Stimulated activated CD4-positive, alpha-beta T cell treated with anti-CD3 and anti-CD28 coated beads, Interleukin-15, amount 100 ng/mL, for 24 hours (primary cell): Measurements from ENCODE around the gene GYS2.
"Not testable (repeated sequence)": the region's sequence is repeated elsewhere in the genome, so short reads cannot be mapped to it uniquely, and the experiment has no call there.

Experiments used
- DNase-seq: peaks from one replicate; pipeline ENCODE4 v3.0.0-alpha.2; 2020

Gene GYS2

DNA sequence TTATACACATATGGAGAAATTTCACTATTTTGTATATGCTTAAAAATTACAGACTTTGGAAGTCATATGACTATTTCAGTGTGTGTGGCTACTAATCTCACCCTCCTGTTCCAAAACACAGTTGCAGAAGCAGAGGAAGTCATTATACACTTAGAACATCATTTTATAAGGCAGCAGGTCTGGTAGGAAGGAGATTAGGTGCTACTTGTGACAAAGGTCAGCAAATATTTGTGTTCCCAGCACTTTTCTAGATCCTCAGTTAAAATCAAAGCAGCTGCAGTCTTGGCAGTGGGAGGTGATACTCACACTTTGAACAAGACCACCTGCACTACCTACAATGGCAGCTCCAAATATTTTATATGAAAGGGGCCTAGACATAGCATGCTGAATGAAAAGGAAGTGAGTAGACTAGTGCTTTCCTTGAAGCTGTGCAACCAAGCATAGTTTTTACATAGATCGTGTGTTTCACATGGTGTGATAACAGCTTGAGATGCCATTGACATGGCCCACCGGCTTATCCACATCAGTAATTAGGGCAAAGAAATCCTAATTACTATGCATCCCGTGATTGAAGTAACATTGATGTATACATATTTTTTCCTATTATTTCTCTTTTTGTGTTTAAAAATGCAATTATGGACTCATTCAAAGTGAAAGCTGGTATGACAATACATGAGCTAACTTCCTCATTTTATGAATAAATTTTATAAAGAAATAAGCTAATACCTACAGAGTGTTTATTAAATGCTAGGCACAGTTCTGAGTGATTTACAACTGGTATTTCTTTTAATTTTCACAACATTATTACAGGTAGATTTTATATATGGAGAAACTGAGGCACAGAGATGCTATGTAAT lies 5.3 kb downstream of the GYS2 start:
- no peak for DNase-seq

DNA sequence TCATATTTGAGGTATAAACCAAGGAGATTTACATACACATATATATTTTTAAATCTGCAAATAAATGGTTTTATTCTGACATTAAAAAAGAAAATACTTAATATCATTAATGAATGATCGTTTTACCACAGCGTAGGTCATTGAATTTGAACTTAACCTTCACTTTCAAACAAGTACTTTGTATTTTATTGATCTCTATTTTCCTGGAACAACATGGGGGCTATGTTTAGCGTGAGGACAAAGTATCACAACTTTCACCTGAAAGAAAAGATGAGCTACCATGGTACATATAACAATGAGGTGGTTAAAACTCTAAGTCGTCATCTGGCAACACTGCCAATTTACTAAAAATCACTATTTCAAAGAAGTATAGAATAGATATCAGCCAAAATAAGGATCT lies 6.0 kb downstream of the GYS2 start:
- no peak for DNase-seq

DNA sequence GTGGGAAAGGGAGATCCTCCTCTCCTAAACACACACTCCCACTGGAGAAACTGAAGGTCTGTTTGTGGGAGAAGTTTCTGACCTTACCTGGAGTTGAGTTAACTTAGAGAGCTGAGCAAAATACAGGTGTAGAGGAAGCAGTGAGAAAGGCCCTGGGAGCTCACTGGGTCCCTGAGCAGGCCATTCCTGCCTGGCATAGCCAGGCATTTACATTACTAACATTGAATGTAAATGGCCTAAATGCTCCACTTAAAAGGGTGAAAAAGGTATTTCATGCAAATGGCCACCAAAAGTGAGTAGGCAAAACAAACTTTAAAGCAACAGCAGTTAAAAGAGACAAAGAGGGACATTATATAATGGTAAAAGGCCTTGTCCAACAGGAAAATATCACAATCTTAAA lies 9.3 kb downstream of the GYS2 start:
- DNase-seq, result not testable (repeated sequence)

DNA sequence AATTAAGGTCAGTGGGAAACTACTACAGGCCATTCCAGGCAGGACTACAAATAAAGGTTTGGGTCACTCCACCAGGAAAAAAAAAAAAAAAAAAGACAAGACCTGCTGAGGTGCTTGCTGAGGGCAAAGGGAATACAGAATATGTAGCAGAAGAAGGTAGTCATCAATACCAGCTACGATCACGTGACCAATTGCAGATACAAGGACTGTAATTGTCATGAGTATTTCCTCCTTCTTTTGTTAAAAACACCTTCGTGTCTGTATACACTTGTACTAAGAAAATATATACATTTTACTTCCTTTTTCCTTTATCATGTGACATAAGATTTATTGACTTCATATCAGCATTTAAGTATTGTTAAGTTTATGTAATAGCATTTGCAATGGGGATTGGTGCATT lies 19.2 kb downstream of the GYS2 start:
- DNase-seq, result no peak

DNA sequence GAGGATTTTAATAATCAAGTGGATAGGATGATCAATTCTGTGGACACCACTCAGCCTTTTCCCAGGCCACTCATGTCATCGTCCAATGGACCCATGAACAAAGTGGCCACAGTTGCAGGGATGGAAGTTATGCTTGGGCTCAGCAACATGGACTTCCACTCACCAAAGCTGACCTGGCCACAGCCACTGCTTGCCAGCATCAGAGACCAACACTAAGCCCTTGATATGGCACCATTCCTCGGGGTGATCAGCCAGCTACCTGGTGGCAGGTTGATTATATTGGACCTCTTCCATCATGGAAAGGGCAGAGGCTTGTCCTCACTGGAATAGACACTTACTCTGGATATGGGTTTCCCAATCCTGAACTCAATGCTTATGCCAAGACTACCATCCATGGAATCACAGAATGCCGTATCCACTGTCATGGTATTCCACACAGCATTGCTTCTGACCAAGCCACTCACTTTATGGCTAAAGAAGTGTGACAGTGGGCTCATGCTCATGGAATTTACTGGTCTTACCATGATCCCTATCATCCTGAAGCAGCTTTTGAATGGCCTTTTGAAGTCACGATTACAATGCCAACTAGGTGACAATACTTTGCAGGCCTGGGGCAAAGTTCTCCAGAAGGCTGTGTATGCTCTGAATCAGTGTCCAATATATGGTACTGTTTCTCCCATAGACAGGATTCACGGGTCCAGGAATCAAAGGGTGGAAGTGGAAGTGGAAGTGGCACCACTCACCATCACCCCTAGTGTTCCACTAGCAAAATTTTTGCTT lies 20.1 kb downstream of the GYS2 start:
- not testable (repeated sequence) for DNase-seq

DNA sequence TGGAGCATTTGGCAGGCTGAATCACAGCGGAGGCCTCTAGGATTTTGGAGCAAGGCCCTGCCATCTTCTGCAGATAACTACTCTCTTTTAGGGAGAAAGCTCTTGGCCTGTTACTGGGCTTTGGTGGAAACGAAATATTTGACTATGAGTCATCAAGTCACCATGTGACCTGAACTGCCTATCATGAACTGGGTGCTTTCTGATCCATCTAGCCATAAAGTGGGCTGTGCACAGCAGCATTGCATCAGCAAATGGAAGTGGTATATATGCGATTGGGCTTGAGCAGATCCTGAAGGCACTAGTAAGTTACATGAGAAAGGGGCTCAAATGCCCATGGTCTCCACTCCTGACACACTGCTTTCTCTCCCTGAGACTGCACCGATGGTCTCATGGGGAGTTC lies 21.1 kb downstream of the GYS2 start:
- no peak for DNase-seq

DNA sequence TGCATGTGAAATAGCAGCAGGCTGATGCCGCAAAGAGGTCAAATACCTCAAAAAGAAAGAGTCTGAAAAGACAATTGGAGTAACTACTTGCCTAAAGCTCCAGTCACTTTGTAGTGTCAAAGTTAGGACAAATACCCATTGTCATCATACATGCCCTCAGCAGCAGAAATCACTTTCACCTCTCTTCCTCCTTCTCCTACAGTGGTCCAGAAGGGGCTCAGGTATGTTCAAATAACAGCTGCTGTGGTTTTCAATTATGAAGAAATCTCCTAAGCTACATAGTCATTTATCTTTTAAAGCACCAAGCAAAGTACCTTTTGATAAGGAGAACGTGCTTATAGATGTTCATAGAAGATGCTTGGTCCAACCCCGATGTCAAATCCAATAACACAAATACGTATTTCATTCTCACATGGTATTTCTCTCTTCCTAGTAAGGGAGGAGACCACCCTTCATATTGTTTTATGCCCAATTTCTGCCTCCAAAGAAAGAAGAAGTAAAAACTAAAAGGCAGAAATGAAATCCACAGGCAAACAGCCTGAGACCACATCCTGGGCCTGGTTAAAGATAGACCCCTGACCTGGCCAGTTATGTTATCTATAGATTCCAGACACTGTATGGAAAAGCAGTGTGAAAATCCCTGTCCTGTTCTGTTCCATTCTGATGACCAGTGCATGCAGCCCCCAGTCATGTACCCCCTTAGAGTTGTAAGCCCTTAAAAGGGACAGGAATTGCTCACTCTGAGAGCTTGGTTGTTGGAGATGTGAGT lies 23.7 kb downstream of the GYS2 start:
- DNase-seq, result no peak

DNA sequence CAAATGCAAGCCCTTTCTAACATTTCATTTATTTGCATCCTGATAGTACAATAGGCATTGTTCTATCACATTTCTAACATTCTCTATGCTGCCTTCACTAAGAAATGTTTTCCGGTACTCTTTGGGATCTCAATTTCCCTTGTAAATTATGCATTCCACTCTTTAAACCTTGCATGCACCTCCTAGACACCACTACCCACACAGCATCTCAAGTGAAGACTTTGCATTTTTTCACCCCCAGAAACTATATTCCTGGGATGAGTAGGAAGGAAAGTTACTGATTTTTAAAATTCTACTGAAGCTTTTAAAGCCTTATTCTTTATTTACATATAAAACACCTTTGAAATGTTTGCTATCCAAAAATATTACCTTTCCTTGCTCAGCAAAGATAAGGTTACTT lies 27.1 kb downstream of the GYS2 start:
- DNase-seq, result no peak

DNA sequence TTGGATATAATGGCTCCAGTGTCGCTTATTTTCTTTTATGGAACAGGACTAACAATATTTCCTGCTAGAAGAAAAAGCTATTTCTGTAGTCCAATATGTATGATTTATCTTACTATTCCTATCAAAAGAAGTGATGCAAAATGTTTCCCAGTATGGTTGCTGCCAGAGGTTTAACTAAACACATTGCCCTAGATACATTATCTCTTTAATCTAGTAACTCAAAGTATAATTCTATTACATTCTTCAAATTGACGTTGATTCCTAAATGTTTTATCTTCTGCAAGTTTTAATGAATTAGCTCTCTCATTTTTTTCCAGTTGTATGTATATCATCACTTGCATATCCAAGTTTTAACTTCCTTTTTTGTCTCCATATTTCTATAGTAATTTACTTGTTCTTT lies 28.2 kb downstream of the GYS2 start:
- no peak for DNase-seq

DNA sequence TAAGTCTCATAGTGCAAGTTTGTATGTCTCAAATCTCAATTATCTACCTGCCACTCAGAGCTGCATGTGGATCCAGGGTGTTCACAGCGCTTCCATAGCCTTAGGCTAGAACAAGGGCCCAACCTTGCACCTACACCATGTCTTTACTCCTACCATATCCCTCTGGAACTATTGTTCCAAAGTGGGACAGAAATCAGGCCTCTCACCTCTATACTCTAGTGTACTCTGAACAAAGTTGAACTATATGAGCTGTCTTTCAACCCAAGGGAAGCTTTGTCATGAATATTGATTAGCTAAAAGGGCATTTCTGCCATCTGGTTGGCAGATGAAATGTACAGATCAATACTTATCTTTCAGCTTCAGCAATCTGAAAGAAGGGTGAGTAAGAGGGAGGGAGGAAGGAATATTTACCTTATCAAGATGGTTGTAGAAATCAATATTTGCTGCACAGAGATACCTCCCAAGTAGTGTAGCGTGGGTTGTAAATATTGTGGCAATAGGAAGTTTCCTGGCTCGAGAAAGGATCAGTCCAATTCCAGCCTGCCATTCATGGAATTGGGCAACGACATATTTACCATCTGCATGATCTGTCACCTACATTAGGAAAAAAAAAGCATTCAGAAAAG lies 30.8 kb downstream of the GYS2 start:
- DNase-seq, result no peak

DNA sequence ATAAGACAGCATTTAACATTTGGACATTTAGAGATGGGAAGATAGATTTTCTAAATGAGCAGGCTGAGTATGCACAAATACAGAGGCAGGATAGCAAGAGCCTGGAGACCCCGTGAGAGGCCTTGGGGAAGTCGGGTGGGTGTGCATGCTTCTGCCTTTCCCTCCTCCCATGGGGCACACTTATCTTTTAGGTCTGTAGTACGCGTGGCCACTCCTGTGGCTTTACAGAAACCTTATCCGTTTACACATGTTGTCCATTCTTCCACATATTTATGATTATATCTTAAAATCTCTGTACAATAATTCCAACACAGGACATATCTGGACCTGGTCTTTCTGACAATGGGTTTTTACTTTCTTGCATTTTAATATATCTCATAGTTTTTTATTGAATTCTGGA lies 33.6 kb downstream of the GYS2 start:
- DNase-seq, result no peak

DNA sequence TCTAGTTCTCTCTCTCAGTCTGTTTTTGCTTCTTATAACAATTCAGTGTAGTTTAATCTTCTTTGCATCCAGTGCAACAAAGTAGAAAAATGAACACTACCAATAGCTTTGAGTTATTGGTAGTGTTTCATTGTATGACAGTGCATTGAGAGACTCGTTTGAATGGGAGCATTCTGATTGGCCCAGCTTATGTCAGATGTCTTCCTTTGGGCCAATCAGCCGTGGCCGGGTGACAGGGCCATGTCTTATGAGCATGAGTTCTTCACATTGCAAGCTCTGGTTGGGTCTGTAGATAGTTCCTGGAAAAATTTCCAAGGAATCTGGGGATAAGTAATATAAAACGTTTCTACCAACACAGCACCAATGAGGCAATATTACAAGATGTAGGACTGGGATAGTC lies 36.5 kb downstream of the GYS2 start:
- no peak for DNase-seq

DNA sequence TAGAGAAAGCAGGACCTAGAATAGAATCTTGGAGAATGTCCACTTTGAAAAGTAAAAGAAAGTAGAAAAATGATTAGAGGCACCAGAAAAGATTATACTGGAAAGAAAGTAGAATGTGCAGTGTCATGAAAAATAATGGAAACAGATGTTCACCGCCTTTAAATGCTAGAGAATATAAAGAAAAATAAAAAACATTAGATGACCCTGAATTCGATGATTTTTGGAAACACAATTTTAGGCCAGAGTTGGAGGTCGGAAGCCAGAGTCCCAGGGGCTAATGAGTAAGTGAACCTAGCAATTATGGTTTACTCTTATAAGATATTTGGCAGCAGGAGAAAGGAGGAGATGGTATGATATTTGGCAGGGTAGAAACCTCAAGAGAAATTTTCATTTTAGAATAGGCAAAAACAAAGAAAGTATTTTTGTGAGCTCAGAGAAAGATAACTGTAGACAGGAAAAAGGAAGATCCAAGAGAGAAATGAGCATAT lies 37.7 kb downstream of the GYS2 start:
- no peak for DNase-seq

DNA sequence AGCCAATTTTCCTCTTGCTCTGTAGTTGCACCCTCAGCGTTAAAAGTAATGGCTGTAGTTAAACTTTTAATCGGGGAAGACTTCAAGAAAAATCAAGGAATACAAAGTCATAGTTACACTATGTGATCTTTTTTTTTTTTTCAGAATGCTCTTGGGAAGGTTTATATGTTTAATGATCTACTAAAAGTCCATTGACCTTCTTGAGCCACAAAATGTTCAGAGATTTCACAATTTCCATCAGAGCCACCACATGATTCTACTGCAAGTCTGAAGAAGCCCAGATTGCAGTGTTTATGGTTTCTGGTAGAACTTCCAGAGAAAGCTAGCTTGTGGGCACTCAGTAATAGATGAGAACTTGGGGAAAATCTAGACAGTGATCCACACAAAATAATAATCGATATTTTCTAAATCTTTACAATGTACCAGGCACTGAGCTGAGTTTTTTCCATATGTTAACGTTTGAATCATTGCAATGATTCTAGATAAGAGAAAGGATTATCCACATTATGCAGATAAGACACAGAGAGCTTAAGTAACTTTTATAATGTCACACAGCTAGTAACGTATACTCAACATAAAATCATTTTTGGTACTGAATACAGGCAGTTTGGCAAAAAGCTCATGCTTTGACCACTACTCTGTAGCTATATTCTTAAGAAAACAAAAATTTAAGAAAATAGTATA lies 38.3 kb downstream of the GYS2 start:
- no peak for DNase-seq

DNA sequence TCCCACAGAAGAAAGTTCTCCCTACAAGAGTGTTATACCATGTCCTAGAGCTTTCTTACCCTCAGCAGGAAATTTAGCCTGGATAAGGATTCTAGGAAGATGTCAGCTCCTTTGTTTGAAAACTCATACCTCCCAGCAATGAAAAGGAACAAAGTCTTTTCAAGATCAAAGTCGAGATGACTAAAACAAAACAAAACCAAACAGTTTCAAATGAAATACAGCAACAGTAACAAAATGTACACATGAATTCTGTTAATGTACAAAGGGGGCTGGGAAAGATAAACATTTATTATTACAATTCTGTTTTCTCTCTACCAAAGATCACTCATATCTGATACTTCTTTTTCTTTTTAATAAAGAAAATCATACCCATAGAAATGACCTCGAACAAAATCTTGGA lies 41.8 kb downstream of the GYS2 start:
- no peak for DNase-seq

DNA sequence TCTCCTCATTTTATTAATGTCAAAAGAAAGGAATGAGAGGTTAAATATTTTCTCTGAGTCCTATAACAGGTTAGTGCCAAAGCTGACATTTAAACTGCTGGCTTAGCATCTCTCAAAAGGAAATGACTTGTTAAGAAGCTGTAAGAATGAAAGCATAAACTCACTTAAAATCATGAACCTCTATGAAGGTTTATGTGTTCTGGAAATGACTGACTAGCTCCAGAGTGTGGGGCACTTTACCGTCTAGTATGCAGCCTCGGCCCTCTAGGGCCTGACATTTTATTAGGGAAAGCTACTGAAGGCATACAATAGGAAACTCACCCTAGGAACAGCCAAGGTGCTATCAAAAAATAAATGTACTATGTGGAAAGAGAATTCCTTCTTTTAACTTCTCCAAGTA lies 43.5 kb downstream of the GYS2 start:
- DNase-seq, result no peak

DNA sequence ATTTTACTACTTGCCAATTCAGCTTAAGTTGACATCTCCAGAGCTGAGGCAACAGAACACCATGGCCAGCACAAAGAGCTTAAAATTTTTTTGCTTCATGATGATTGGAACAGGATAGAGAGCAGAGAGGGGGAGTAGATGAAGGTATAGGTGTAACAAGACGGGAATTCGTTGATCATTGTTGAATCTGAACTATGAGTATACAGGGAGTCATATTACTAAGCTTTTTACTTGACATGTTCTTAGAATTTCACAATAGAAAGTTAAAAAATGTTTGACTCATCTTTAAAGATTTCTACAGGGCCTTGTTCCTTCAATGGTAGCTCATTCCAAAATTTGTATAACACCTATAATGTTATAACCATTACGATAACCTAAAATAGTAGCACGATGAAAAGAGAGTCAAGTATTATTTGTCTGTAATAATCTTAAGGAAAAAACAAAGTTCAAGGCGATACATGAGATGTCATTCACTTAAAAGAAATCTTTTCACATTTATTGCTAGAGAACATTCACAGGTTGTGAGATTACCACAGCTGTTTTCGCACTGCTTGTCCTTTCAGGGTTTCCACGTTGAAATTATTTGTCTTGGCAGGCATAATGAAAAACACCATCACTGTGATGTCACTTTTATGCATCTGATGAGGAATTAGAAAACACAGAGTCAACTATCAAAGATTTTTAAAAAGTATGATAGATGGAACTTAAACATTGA lies 44.6 kb downstream of the GYS2 start:
- no peak for DNase-seq

DNA sequence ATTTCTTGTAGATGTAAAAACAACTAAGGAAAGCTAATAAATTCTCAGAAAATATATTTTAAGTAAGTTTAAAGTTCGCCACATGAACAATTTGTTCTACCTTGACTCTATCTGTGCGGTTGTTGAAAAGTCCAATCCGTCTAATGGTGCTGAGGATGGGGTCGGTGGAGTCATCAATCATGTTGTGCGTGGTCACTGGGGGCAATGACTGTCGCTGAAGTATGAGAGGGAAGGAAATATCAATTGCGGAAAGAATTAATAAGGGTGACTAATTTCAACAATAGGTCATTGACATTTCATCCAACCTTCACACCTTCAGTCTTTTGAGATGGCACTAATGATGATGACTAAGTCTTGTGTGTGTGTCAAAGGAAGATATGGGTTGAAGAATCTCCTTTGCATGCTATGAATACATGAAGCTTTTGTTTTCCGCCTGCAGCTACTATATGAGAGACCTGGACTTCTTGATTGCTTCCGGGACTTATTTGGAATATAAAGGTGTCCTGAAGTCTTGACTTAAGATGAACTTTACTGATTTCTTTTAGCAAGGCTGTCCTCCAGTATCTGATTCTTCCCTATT lies 46.5 kb downstream of the GYS2 start:
- no peak for DNase-seq

DNA sequence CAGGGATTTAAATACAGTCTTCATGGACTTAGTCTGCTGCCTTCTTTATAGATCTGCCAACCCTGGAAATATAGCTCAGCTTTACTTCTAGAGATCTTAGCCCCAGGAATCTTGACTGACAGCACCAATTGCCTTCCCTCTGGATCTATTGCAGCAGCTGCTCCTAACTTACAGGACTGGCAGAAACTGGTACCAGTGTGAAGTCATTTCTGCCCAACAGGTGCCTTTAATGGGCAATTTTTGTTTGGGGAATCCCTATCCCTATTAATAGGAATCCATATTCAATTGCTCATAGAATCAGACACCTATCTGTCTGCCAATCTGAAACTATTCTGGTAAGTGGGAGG lies 51.3 kb downstream of the GYS2 start:
- DNase-seq, result no peak

DNA sequence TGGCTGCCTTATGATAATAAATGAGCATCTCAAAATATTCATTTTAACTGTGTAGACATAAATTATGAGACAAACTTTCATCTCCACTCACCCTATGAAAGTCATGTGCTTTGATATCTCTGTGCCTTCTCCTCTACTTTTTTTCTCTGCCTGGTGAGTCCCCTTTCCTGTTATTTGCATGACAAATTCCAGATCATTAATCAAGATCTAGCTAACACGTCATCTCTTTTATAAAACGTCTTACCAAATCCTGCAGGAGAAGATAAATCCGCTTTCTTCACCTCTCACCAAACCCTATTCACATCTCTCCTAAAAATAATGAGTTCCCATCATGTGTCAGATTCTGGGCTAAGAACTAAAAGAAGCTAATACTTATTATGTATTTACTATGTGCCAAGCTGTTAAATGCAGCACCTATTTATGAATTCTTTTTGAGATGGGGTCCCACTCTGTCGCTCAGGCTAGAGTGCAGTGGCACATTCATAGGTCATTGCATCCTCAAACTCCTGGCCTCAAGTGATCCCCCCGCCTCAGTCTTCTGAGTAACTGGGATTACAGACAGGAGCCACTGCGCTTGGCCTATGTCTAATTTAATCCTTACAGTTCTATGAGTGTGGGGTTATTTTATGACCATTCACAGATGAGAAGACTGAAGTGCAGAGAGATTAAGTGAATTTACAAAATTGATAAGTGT lies 51.9 kb downstream of the GYS2 start:
- DNase-seq, result no peak
